Lung (tissue), 12 donors: Measurements from ENCODE around the gene TTLL9. TPM values are rescaled to one million over a fixed set of nuclear protein-coding genes. Genes with fewer than 3 reads are reported as not detected.

Experiments
- ATAC-seq: fragments of 200-7000 bp; cut with Tn5 transposase; one replicate; pipeline ENCODE4 v1.9.1; 2020; ENCODE audit warnings: moderate number of reproducible peaks; ENCODE audit not compliant: insufficient read depth, low FRiP score
- DNase-seq, 3 donors: peaks; one replicate each; pipeline ENCODE4 v3.0.0-alpha.2; 2013 to 2017
- H3K27ac ChIP-seq, 2 donors: one replicate each; pipeline ENCODE4 v1.5.1; 2013; ENCODE audit warnings: mild to moderate bottlenecking in 2 of 2, moderate library complexity in 2 of 2, control low read depth in 1 of 2, inconsistent platforms in 1 of 2, low read depth in 1 of 2, low read length in 1 of 2
- H3K27me3 ChIP-seq, 3 donors: one replicate each; pipeline ENCODE4 v1.5.1; 2013; ENCODE audit warnings: low read length in 2 of 3; ENCODE audit not compliant: control insufficient read depth in 3 of 3, insufficient read depth in 3 of 3
- H3K36me3 ChIP-seq, 4 donors: one replicate each; pipeline ENCODE4 v1.5.1; 2013; ENCODE audit warnings: low read length in 4 of 4, mild to moderate bottlenecking in 1 of 4, moderate library complexity in 1 of 4; ENCODE audit not compliant: control insufficient read depth in 4 of 4, insufficient read depth in 4 of 4
- H3K4me1 ChIP-seq, 5 donors: one replicate each; pipeline ENCODE4 v1.5.1; 2013; ENCODE audit warnings: low read length in 5 of 5, mild to moderate bottlenecking in 2 of 5, moderate library complexity in 1 of 5; ENCODE audit not compliant: control insufficient read depth in 5 of 5, insufficient read depth in 5 of 5
- H3K4me3 ChIP-seq: one replicate; pipeline ENCODE4 v1.5.1; 2013; ENCODE audit warnings: mild to moderate bottlenecking, control low read depth, moderate library complexity
- H3K9ac ChIP-seq, 2 donors: one replicate each; pipeline ENCODE4 v1.5.1; 2013; ENCODE audit warnings: low read length in 2 of 2, control low read depth in 1 of 2; ENCODE audit not compliant: insufficient read depth in 1 of 2
- H3K9me3 ChIP-seq, 4 donors: one replicate each; pipeline ENCODE4 v1.5.1; 2013; ENCODE audit warnings: low read length in 3 of 4, mild to moderate bottlenecking in 1 of 4, moderate library complexity in 1 of 4; ENCODE audit not compliant: control insufficient read depth in 4 of 4, insufficient read depth in 3 of 4
- WGBS, 2 donors: extraction: QIAGEN DNeasy Blood & Tissue Kit; methylation state at CpG; one replicate each; pipeline ENCODE4 v1.1.7; 2013; 5-methylcytosine and 5-hydroxymethylcytosine counted together
- polyA plus RNA-seq, 2 donors: library from polyadenylated mRNA; stranded (reverse); fragments of 200-250 nt; gene quantifications; one replicate each; pipeline ENCODE4 v1.2.1, GENCODE V29; 2013
- total RNA-seq, 2 donors: library from RNA; depleted of rRNA in 1 of 2; stranded (reverse); fragments of >200 nt in 1 of 2; gene quantifications; one replicate each; pipeline ENCODE4 v1.2.1, GENCODE V29; 2014 to 2021
- TF ChIP-seq, protein P1 (sequence below): IDR thresholded peaks from 2 replicates; pipeline ENCODE4 v1.5.1; 2012; ENCODE audit warnings: mild to moderate bottlenecking; ENCODE audit errors: control extremely low read depth, extremely low read depth
- donor health status: control.
- donor health status: control.
- donor health status: Bipolar disorder and iron deficiency.
- donor health status: healthy.
- donor health status: DM: yes; HTN: yes; CAD: no.

Gene TTLL9
- total and polyA plus RNA-seq, 4 donors, result 1.9 to 8.9 (median 4.8) TPM

- ATAC-seq (no peak), DNase-seq (no peak)
- Histone ChIP-seq H3K36me3 (no peaks in the 10 kb centered on the region), H3K9me3 (peaks cover 0 to 2% (median 0%) of the 10 kb centered on the region in 4 donors), H3K9ac (no peak overlapping the region), H3K4me3 (no peak overlapping the region), H3K27me3 (no peaks in the 10 kb centered on the region), H3K4me1 (peaks cover 0 to 18% (median 0%) of the 10 kb centered on the region in 5 donors), H3K27ac (no peak overlapping the region)
- TF ChIP-seq, protein P1, sequence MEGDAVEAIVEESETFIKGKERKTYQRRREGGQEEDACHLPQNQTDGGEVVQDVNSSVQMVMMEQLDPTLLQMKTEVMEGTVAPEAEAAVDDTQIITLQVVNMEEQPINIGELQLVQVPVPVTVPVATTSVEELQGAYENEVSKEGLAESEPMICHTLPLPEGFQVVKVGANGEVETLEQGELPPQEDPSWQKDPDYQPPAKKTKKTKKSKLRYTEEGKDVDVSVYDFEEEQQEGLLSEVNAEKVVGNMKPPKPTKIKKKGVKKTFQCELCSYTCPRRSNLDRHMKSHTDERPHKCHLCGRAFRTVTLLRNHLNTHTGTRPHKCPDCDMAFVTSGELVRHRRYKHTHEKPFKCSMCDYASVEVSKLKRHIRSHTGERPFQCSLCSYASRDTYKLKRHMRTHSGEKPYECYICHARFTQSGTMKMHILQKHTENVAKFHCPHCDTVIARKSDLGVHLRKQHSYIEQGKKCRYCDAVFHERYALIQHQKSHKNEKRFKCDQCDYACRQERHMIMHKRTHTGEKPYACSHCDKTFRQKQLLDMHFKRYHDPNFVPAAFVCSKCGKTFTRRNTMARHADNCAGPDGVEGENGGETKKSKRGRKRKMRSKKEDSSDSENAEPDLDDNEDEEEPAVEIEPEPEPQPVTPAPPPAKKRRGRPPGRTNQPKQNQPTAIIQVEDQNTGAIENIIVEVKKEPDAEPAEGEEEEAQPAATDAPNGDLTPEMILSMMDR, result no peak
- 86% methylated on average over 8 of the region's 8 CpGs for WGBS, 2 donors
Observed at GRCh38 chr20:31830406-31830981, 39.9 kb upstream of the TTLL9 start.

DNA sequence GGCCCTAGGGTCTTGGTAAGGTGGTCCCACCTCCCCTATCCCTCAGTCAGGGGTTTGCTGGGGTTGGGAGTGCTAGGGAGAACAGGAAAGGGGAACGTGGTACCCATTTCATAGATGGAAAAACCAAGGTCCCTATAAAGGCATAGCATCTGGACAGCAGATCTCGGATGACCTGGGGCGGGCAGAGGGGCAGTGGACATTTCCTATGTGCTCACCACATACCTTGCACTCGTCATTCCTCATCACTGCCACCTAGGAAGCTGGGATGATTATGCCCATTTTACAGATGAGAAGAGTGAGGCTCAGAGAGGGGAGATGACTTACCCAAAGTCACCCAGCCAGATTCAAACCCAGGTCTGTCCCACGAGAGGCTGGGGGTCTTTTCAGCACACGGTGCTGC is 39.2 kb upstream of the TTLL9 start:
- H3K27ac ChIP-seq, result no peak overlapping the region
- peaks cover 0 to 2% (median 0%) of the 10 kb centered on the region in 4 donors for H3K9me3 ChIP-seq
- H3K27me3 ChIP-seq, result no peaks in the 10 kb centered on the region
- 88 to 99% methylated on average over 6 of the region's 6 CpGs for WGBS, 2 donors
- H3K9ac ChIP-seq, result no peak overlapping the region
- H3K36me3 ChIP-seq, result no peaks in the 10 kb centered on the region
- TF ChIP-seq, protein P1, result no peak
- ATAC-seq, result no peak
- H3K4me3 ChIP-seq, result no peak overlapping the region
- no peak for DNase-seq
- peaks cover 0 to 25% (median 0%) of the 10 kb centered on the region in 5 donors for H3K4me1 ChIP-seq

GRCh38 chr20:31831771-31832306 is 38.6 kb upstream of the TTLL9 start:
- H3K9me3 ChIP-seq, result peaks cover 0 to 2% (median 0%) of the 10 kb centered on the region in 4 donors
- ATAC-seq, result no peak
- H3K9ac ChIP-seq, result no peak overlapping the region

More at GRCh38 chr20:31831771-31832306, 38.6 kb upstream of the TTLL9 start:
- H3K4me3 ChIP-seq, result no peak overlapping the region
- H3K27ac ChIP-seq, result no peak overlapping the region
- H3K4me1 ChIP-seq, result peaks cover 0 to 31% (median 3%) of the 10 kb centered on the region in 5 donors
- TF ChIP-seq, protein P1, result no peak
- DNase-seq, result no peak
- H3K27me3 ChIP-seq, result no peaks in the 10 kb centered on the region
- no peaks in the 10 kb centered on the region for H3K36me3 ChIP-seq
- WGBS, 2 donors, result 92 to 93% methylated on average over 17 of the region's 17 CpGs
